ENCODE results near the gene BMP5.

GRCh38 chr6:55841341-55841740, 34.0 kb downstream of the BMP5 start:
- TF ChIP-seq EZH2 (IDR thresholded peaks at IDR 0.05) (no peak), POLR2AphosphoS5 (IDR thresholded peaks at IDR 0.05; ENCODE audit: borderline replicate concordance, low read depth, low read length) (no peak)
